Heart right ventricle (tissue), 16 donors: ENCODE results near the gene CCDC27. TPM values are rescaled to one million over a fixed set of nuclear protein-coding genes. Genes with fewer than 3 reads are reported as not detected.

Experiments
- ATAC-seq, 8 donors: fragments of 200-7000 bp; cut with Tn5 transposase; one replicate each; pipeline ENCODE4 v1.9.1; 2020; ENCODE audit warnings: mild to moderate bottlenecking in 8 of 8, moderate library complexity in 8 of 8, moderate number of reproducible peaks in 1 of 8
- DNase-seq, 2 donors: peaks; one replicate each; pipeline ENCODE4 v3.0.0-alpha.2; 2020
- H3K27ac ChIP-seq, 10 donors: fragments of 200-600 bp; sonication (generic) in 2 of 10; one replicate each; pipeline versions ENCODE4 v1.5.0 to v1.8.0; 2020 to 2022; ENCODE audit warnings: mild to moderate bottlenecking in 3 of 10
- H3K27me3 ChIP-seq, 7 donors: fragments of 200-600 bp; one replicate each; pipeline ENCODE4 v1.8.0; 2021 to 2022; ENCODE audit warnings: mild to moderate bottlenecking in 2 of 7
- H3K36me3 ChIP-seq, 9 donors: fragments of 200-600 bp; sonication (generic) in 1 of 9; one replicate each; pipeline versions ENCODE4 v1.5.0 to v1.8.0; 2020 to 2022; ENCODE audit warnings: mild to moderate bottlenecking in 2 of 9
- H3K4me1 ChIP-seq, 9 donors: fragments of 200-600 bp; sonication (generic) in 1 of 9; one replicate each; pipeline versions ENCODE4 v1.5.0 to v1.8.0; 2020 to 2022; ENCODE audit warnings: mild to moderate bottlenecking in 4 of 9
- H3K4me3 ChIP-seq, 10 donors: fragments of 200-600 bp; sonication (generic) in 2 of 10; one replicate each; pipeline versions ENCODE4 v1.5.0 to v1.8.0; 2020 to 2022; ENCODE audit warnings: mild to moderate bottlenecking in 7 of 10, moderate library complexity in 2 of 10
- H3K9me3 ChIP-seq, 11 donors: fragments of 200-600 bp in 10 of 11; sonication (generic) in 2 of 11; one replicate each; pipeline versions ENCODE4 v1.5.0 to v1.8.0; 2013 to 2022; ENCODE audit warnings: mild to moderate bottlenecking in 2 of 11, control low read depth in 1 of 11, moderate library complexity in 1 of 11
- WGBS, 2 donors: extraction: QIAGEN DNeasy Blood & Tissue Kit; methylation state at CpG; one replicate each; pipeline ENCODE4 v1.1.7; 2013; ENCODE audit warnings: inconsistent platforms in 1 of 2; 5-methylcytosine and 5-hydroxymethylcytosine counted together
- intact Hi-C, 10 donors: fragments of 100-400 bp; cut with DNase I; formaldehyde crosslinking; loops; one replicate each; pipeline versions ENCODE4 v1.11.1 to v1.14.2; 2022
- polyA plus RNA-seq, 2 donors: library from polyadenylated mRNA; stranded (reverse); fragments of 200-250 nt; gene quantifications; one replicate each; pipeline ENCODE4 v1.2.3, GENCODE V29; 2013
- total RNA-seq, 10 donors: library from RNA; stranded (reverse); fragmentation: NEBNext Ultra II Directional in 3 of 10; extraction: Animal tissue kit (Norgen Biotek cat#: 25700) in 3 of 10; gene quantifications; one replicate each; pipeline versions ENCODE4 v1.2.1 to v1.2.4, GENCODE V29; 2021 to 2023
- TF ChIP-seq, protein P1 (sequence below), 9 donors: fragments of 200-600 bp; sonication (generic) in 2 of 9; IDR thresholded peaks; one replicate each; pipeline versions ENCODE4 v1.5.0 to v1.8.0; 2021 to 2022; ENCODE audit warnings: antibody characterized with exemption in 9 of 9, mild to moderate bottlenecking in 5 of 9, moderate library complexity in 1 of 9
- donor health status: Arrhythmogenic right ventricular cardiomyopathy.
- donor health status: ischemic (EF 13 %, LVEDD 7.1; RV severe dilation, severe dysfunction).
- donor health status: healthy with polysubstance abuse.
- donor health status: DM: no; HTN: yes; CAD: no.
- donor health status: DM: no; HTN: no; CAD: no.
- donor health status: ischemic (EF 25% LVEDD 6.9; RV normal size, moderate dysfunction).
- donor health status: ischemic (EF 25% LVEDD 5.7; RV mildly dilated, moderate dysfunction).
- donor health status: healthy.
- donor health status: DM: yes; HTN: yes; CAD: no.
- donor health status: Ischemic cardiomyopathy.
- donor health status: ischemic (EF 35%, LVEDD 5.7; RV mildly dilated, moderate dysfunction).
- donor health status: nonischemic (EF 11% LVEDD 7.7; RV severe dilation, severe dysfunction).
- donor health status: DM: yes; HTN: yes; CAD: no.
- donor health status: PGD.
- donor health status: ischemic (EF 29% LVEDD 5.4; RV normal size, mild dysfunction).
- donor health status: nonischemic (EF 23%, LVEDD 6.1; RV moderate dilation, normal function).

CCDC27 gene
- total and polyA plus RNA-seq, 12 donors, result 0.03 TPM; not detected in 11

DNA sequence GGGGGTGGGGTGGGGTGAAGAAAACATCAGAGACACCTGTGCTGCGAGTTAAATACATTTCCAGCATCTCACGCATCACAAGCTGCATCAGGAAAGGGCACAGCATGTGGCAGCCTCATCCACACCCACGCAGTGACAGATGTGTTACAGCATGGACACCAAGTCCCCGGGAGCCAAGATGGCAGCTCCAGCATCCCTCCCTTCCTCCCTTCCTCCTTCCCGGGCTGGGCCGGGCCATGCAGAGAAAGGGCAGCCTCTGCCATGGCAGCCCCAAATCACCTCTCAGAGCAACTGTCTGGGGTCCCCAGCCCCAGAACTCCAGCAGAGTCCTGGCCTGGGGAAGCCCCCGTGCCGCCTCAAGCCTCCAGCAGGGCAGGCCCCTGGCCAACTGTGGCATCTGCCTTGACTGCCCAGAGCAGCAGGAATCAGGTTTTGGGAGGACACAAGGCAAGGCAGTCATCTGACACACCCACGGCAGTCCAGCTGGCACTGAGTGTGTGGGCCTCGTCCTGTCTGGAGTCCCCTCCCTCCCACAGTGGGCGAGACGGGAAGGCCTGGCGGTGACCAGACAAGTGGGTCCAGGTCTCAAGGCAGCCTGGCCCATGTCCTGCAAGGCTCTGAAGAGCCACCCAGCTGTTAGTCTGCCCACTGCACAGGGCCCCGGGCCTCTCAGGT, 26.5 kb downstream of the CCDC27 start:
- Histone ChIP-seq H3K36me3 (peaks cover 0 to 63% (median 40%) of the 10 kb centered on the region in 9 donors), H3K4me3 (no peak overlapping the region), H3K27ac (no peak overlapping the region), H3K9me3 (no peaks in the 10 kb centered on the region), H3K27me3 (no peaks in the 10 kb centered on the region), H3K4me1 (peaks cover 8 to 35% (median 20%) of the 10 kb centered on the region in 9 donors)
- ATAC-seq (peak in 2 of 8 donors; percentile 13 to 31), DNase-seq (peak in 1 of 2 donors; percentile 2)
- 72 to 74% methylated on average over 14 of the region's 14 CpGs for WGBS, 2 donors
- intact Hi-C loops, result no loop called here
- TF ChIP-seq, protein P1, sequence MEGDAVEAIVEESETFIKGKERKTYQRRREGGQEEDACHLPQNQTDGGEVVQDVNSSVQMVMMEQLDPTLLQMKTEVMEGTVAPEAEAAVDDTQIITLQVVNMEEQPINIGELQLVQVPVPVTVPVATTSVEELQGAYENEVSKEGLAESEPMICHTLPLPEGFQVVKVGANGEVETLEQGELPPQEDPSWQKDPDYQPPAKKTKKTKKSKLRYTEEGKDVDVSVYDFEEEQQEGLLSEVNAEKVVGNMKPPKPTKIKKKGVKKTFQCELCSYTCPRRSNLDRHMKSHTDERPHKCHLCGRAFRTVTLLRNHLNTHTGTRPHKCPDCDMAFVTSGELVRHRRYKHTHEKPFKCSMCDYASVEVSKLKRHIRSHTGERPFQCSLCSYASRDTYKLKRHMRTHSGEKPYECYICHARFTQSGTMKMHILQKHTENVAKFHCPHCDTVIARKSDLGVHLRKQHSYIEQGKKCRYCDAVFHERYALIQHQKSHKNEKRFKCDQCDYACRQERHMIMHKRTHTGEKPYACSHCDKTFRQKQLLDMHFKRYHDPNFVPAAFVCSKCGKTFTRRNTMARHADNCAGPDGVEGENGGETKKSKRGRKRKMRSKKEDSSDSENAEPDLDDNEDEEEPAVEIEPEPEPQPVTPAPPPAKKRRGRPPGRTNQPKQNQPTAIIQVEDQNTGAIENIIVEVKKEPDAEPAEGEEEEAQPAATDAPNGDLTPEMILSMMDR (IDR thresholded peaks at IDR 0.05), result no peak

DNA sequence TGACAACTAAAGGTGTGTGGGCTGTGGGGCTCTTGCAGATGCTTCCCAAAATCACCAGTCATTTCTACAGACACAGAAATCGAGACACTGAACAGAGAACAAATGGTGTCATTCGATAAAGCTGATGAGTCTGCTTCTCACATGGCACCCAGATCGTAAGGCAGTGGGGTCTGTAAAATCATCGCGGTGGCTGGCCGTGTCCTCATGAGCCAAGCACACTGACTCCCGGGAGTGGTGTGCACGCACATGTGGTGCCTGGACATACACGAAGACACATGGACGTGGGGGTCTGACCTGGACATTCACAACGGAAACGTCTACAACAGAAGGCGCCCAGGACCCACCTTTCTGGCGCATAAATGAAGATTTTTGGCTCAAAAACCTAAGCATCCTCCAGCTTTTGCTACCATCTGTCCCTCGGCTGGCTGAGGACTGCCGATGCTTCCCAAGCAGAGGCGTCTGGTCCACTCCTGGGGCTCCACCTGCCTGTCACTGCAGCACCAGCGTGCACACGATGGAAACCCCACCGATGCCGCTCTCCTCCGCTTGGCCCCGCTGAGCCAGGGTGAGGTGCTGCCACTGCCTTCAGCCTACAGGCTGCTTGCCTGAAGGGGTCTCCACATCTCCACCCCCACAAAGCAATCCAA, 27.1 kb downstream of the CCDC27 start:
- Histone ChIP-seq H3K9me3 (no peaks in the 10 kb centered on the region), H3K27me3 (no peaks in the 10 kb centered on the region), H3K27ac (no peak overlapping the region), H3K4me1 (peaks cover 8 to 29% (median 18%) of the 10 kb centered on the region in 9 donors), H3K36me3 (peaks cover 0 to 69% (median 47%) of the 10 kb centered on the region in 9 donors), H3K4me3 (no peak overlapping the region)
- TF ChIP-seq, protein P1 (IDR thresholded peaks at IDR 0.05), result no peak
- no peak for ATAC-seq
- intact Hi-C loops, result no loop called here
- no peak for DNase-seq
- 90 to 92% methylated on average over 23 of the region's 23 CpGs for WGBS, 2 donors

DNA sequence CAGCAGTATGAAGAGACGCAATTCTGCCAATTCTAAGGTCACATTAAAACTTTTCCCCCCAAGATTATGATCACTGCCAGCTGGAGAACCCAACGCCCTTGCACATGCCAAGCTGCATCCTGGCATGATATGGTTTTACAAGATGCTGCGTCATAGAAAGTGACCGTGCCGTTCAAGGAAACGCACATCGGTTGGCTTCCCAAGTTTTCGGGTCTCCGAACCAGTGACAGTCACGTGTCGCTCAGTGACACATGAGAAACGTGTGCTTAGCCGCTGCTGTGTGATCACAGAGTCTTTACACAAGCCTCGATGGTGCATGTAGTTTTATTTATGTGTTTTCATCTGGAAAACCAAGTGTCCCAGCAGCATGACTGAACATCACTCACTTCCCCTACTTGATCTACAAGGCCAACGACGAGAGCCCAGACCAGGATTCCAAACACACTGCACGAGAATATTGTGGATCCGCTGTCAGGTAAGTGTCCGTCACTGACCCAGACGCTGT, 27.7 kb downstream of the CCDC27 start:
- WGBS, 2 donors, result 95% methylated on average over 20 of the region's 20 CpGs
- intact Hi-C loops, result no loop called here
- DNase-seq (no peak), ATAC-seq (no peak)
- Histone ChIP-seq H3K36me3 (peaks cover 0 to 75% (median 51%) of the 10 kb centered on the region in 9 donors), H3K9me3 (no peaks in the 10 kb centered on the region), H3K4me1 (peaks cover 7 to 23% (median 12%) of the 10 kb centered on the region in 9 donors), H3K27me3 (no peaks in the 10 kb centered on the region), H3K27ac (no peak overlapping the region), H3K4me3 (no peak overlapping the region)
- TF ChIP-seq, protein P1 (IDR thresholded peaks at IDR 0.05), result no peak

DNA sequence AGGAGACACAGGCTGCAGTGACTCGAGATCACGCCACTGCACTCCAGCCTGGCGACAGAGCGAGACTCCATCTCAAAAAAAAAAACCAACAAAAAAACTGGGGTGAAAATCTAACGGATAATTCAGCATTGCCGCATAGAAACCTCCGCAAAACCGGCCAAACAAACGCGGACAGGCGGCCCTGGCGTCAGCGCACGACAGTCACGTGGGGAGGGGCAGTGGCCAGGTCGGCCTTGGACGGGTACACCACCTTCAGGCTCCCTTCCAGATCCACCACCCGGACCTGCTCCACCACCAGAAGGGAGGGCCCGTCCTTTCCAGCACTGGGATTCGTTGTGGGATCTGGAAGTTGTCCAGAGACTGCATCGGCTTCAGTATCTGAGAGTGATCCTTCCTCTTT, 28.7 kb downstream of the CCDC27 start:
- Histone ChIP-seq H3K4me3 (no peak overlapping the region), H3K4me1 (peaks cover 0 to 13% (median 3%) of the 10 kb centered on the region in 9 donors), H3K27me3 (no peaks in the 10 kb centered on the region), H3K9me3 (no peaks in the 10 kb centered on the region), H3K36me3 (peaks cover 0 to 84% (median 59%) of the 10 kb centered on the region in 9 donors), H3K27ac (no peak overlapping the region)
- TF ChIP-seq, protein P1 (IDR thresholded peaks at IDR 0.05), result no peak
- WGBS, 2 donors, result 87 to 89% methylated on average over 21 of the region's 21 CpGs
- DNase-seq, result no peak
- no peak for ATAC-seq
- intact Hi-C loops, result no loop called here
